ENCODE data around the gene GABRR1.
"Not testable (repeated sequence)": the region's sequence is repeated elsewhere in the genome, so short reads cannot be mapped to it uniquely, and the experiment has no call there.

Gene GABRR1

GRCh38 chr6:89148016-89148750, 69.0 kb downstream of the GABRR1 start:
- no peak for DNase-seq

- DNase-seq, result no peak
Measured at GRCh38 chr6:89146718-89147700, 70.1 kb downstream of the GABRR1 start.

- peak; percentile 59 to 65 for DNase-seq
Measured at GRCh38 chr6:89145956-89146717, 71.0 kb downstream of the GABRR1 start, which contains the start of gene PM20D2. Gene PM20D2 (plus strand): TSS chr6:89146055. CDS start chr6:89146145, 90 bp downstream.

GRCh38 chr6:89145091-89145955, 71.8 kb downstream of the GABRR1 start:
- peak in 1 of 2 experiments; percentile 41 for DNase-seq

GRCh38 chr6:89144354-89144906, 72.7 kb downstream of the GABRR1 start:
- DNase-seq, result no peak

- DNase-seq, result no peak
Measured at GRCh38 chr6:89140347-89141156, 76.6 kb downstream of the GABRR1 start.

- DNase-seq, result no peak
Measured at GRCh38 chr6:89139509-89140346, 77.4 kb downstream of the GABRR1 start.

GRCh38 chr6:89138173-89138572, 79.0 kb downstream of the GABRR1 start:
- no peak for DNase-seq

- no peak for DNase-seq
Measured at GRCh38 chr6:89134723-89135122, 82.4 kb downstream of the GABRR1 start.

- DNase-seq, result no peak
Measured at GRCh38 chr6:89133981-89134380, 83.2 kb downstream of the GABRR1 start.

GRCh38 chr6:89132057-89132456, 85.1 kb downstream of the GABRR1 start:
- DNase-seq, result no peak

- DNase-seq, result no peak
Measured at GRCh38 chr6:89131599-89131998, 85.6 kb downstream of the GABRR1 start.

- not testable (repeated sequence) for DNase-seq
Measured at GRCh38 chr6:89128256-89128671, 88.9 kb downstream of the GABRR1 start.
